H1 (cell line): ENCODE data around the gene ITSN1. TPM values are rescaled to one million over a fixed set of nuclear protein-coding genes. Genes with fewer than 3 reads are reported as not detected.

Experiments
- CTCF ChIA-PET: fragments of 300-600 bp; sonication (Branson Sonifier 250); formaldehyde crosslinking; loops from one replicate; lab custom pipeline; 2021; ENCODE audit not compliant: partially characterized antibody; lab: Charles Lee
- POLR2A ChIA-PET: fragments of 300-600 bp; sonication (Branson Sonifier 250); formaldehyde crosslinking; loops from one replicate; lab custom pipeline; 2021; ENCODE audit warnings: inconsistent platforms; ENCODE audit not compliant: partially characterized antibody; lab: Charles Lee
- DNase-seq, 2 experiments: peaks; one replicate each; pipeline versions ENCODE4 v3.0.0 to v3.0.0-alpha.2; 2010 to 2022; ENCODE audit warnings: low spot score in 2 of 2, low read depth in 1 of 2, mixed read lengths in 1 of 2
- FAIRE-seq: peaks from 2 replicates; lab custom pipeline; 2011; peaks lifted over from hg19 to GRCh38; lab: Jason Lieb, UNC
- H2AFZ ChIP-seq: 2 replicates; pipeline ENCODE4 v1.8.1; 2012; ENCODE audit warnings: low read length, inconsistent platforms
- H2AK5ac ChIP-seq: 2 replicates; pipeline ENCODE4 v1.6.1; 2013; ENCODE audit warnings: low read depth, low read length
- H2BK120ac ChIP-seq: replicated peaks from 2 replicates; pipeline ENCODE3; 2013; ENCODE audit warnings: low read depth, low read length, inconsistent platforms
- H2BK12ac ChIP-seq: 2 replicates; pipeline ENCODE4 v1.6.1; 2013; ENCODE audit warnings: low read depth, low read length
- H2BK15ac ChIP-seq: 2 replicates; pipeline ENCODE4 v1.6.1; 2013; ENCODE audit warnings: low read length
- H2BK20ac ChIP-seq: 2 replicates; pipeline ENCODE4 v1.6.1; 2013; ENCODE audit warnings: low read length
- H2BK5ac ChIP-seq: 2 replicates; pipeline ENCODE4 v1.6.1; 2013; ENCODE audit warnings: low read depth, low read length
- H3K14ac ChIP-seq: 2 replicates; pipeline ENCODE4 v1.6.1; 2013; ENCODE audit warnings: inconsistent platforms; ENCODE audit not compliant: insufficient read length
- H3K18ac ChIP-seq: 2 replicates; pipeline ENCODE4 v1.6.1; 2013; ENCODE audit warnings: low read length; ENCODE audit errors: extremely low read depth
- H3K23ac ChIP-seq: 2 replicates; pipeline ENCODE4 v1.6.1; 2013; ENCODE audit warnings: inconsistent platforms; ENCODE audit not compliant: insufficient read length
- H3K23me2 ChIP-seq: 2 replicates; pipeline ENCODE4 v1.6.1; 2013; ENCODE audit warnings: low read depth, low read length
- H3K27ac ChIP-seq: 2 replicates; pipeline ENCODE4 v1.6.1; 2011; ENCODE audit warnings: low read depth, low read length, inconsistent platforms
- H3K27me3 ChIP-seq, 4 experiments: replicated peaks in 1 of 4; 1 replicate in 1 of 4; 2 replicates in 3 of 4; pipeline versions ENCODE4 v1.6.1 to v1.8.1; 2011 to 2013; ENCODE audit warnings: low read length in 3 of 4, mild to moderate bottlenecking in 3 of 4, inconsistent platforms in 2 of 4, mixed read lengths in 2 of 4, moderate library complexity in 1 of 4; ENCODE audit not compliant: control insufficient read depth in 3 of 4, insufficient read depth in 3 of 4; ENCODE audit errors: extremely low read depth in 1 of 4
- H3K36me3 ChIP-seq, 4 experiments: 2 replicates each; pipeline versions ENCODE4 v1.6.1 to v1.8.1; 2011 to 2013; ENCODE audit warnings: mild to moderate bottlenecking in 4 of 4, low read length in 3 of 4, moderate library complexity in 2 of 4, control low read depth in 1 of 4, inconsistent platforms in 1 of 4; ENCODE audit not compliant: insufficient read depth in 4 of 4, control insufficient read depth in 2 of 4
- H3K4ac ChIP-seq: replicated peaks from 2 replicates; pipeline ENCODE3; 2013; ENCODE audit warnings: low read length, low read depth, mixed read lengths, inconsistent platforms; ENCODE audit not compliant: insufficient read length
- H3K4me1 ChIP-seq, 4 experiments: replicated peaks in 1 of 4; 1 replicate in 1 of 4; 2 replicates in 3 of 4; pipeline versions ENCODE4 v1.6.1 to v1.8.1; 2011 to 2013; ENCODE audit warnings: low read length in 3 of 4, inconsistent platforms in 2 of 4, mixed read lengths in 1 of 4; ENCODE audit not compliant: insufficient read depth in 4 of 4, control insufficient read depth in 3 of 4
- H3K4me2 ChIP-seq, 2 experiments: 2 replicates each; pipeline versions ENCODE4 v1.6.1 to v1.8.1; 2011 to 2013; ENCODE audit warnings: low read depth in 2 of 2, low read length in 2 of 2, control low read depth in 1 of 2, inconsistent platforms in 1 of 2, mild to moderate bottlenecking in 1 of 2; ENCODE audit not compliant: insufficient read depth in 1 of 2
- H3K4me3 ChIP-seq, 4 experiments: fragments of 200-600, 300-600 bp in 1 of 4; sonication (generic), shearing (Covaris generic), sonication (Bioruptor Twin) in 1 of 4; 2 replicates each; pipeline versions ENCODE4 v1.5.1 to v1.8.1; 2011 to 2016; ENCODE audit warnings: low read length in 4 of 4, low read depth in 3 of 4, control low read depth in 2 of 4, inconsistent platforms in 2 of 4, mild to moderate bottlenecking in 2 of 4, mixed read lengths in 1 of 4, moderate library complexity in 1 of 4; ENCODE audit not compliant: insufficient read depth in 2 of 4; ENCODE audit errors: extremely low read depth in 1 of 4
- H3K56ac ChIP-seq: replicated peaks from 2 replicates; pipeline ENCODE3; 2013; ENCODE audit warnings: low read depth, mild to moderate bottlenecking, mixed read lengths, low read length, inconsistent platforms; ENCODE audit not compliant: insufficient read length
- H3K79me1 ChIP-seq: 2 replicates; pipeline ENCODE4 v1.6.1; 2013; ENCODE audit warnings: low read depth, low read length, control low read depth
- H3K79me2 ChIP-seq, 2 experiments: 2 replicates each; pipeline versions ENCODE4 v1.6.1 to v1.8.1; 2012 to 2013; ENCODE audit warnings: low read length in 2 of 2, mild to moderate bottlenecking in 2 of 2, inconsistent platforms in 1 of 2; ENCODE audit not compliant: insufficient read depth in 2 of 2, control insufficient read depth in 1 of 2
- H3K9ac ChIP-seq, 4 experiments: replicated peaks in 1 of 4; 1 replicate in 1 of 4; 2 replicates in 3 of 4; pipeline versions ENCODE4 v1.6.1 to v1.8.1; 2011 to 2013; ENCODE audit warnings: low read depth in 3 of 4, low read length in 3 of 4, control low read depth in 2 of 4, mild to moderate bottlenecking in 2 of 4, moderate library complexity in 2 of 4, inconsistent platforms in 1 of 4; ENCODE audit errors: extremely low read depth in 1 of 4
- H3K9me3 ChIP-seq, 2 experiments: 2 replicates each; pipeline versions ENCODE4 v1.6.1 to v1.8.1; 2012 to 2013; ENCODE audit warnings: mild to moderate bottlenecking in 2 of 2, moderate library complexity in 2 of 2, control low read depth in 1 of 2, inconsistent platforms in 1 of 2, low read depth in 1 of 2, low read length in 1 of 2, mixed read lengths in 1 of 2; ENCODE audit not compliant: insufficient read depth in 2 of 2
- H4K20me1 ChIP-seq, 2 experiments: replicated peaks in 1 of 2; 2 replicates each; pipeline versions ENCODE3 to v1.8.1; 2011 to 2013; ENCODE audit warnings: inconsistent platforms in 2 of 2, low read length in 2 of 2, mild to moderate bottlenecking in 1 of 2; ENCODE audit not compliant: insufficient read depth in 2 of 2, control insufficient read depth in 1 of 2
- H4K5ac ChIP-seq: 2 replicates; pipeline ENCODE4 v1.6.1; 2013; ENCODE audit warnings: low read length, low read depth, mixed read lengths, inconsistent platforms; ENCODE audit not compliant: insufficient read length
- H4K8ac ChIP-seq: 2 replicates; pipeline ENCODE4 v1.8.0; 2013; ENCODE audit warnings: mild to moderate bottlenecking, moderate library complexity, low read length, inconsistent platforms; ENCODE audit not compliant: insufficient read depth; ENCODE audit errors: extremely low read depth
- H4K91ac ChIP-seq: replicated peaks from 2 replicates; pipeline ENCODE3; 2013; ENCODE audit warnings: low read length, mixed read lengths, inconsistent platforms; ENCODE audit not compliant: insufficient read length
- SIX5 ChIP-seq: IDR thresholded peaks from 2 replicates; pipeline ENCODE4 v1.6.1; 2011; ENCODE audit warnings: mild to moderate bottlenecking, low read depth, low read length
- WGBS, 2 experiments: shearing (Covaris generic) in 1 of 2; methylation state at CpG; one replicate each; pipeline versions ENCODE4 v1.1.6 to v1.1.7; 2013 to 2015; ENCODE audit warnings: low lambda C conversion rate in 2 of 2, mixed read lengths in 2 of 2, inconsistent platforms in 1 of 2, low coverage in 1 of 2, missing lambda C conversion rate in 1 of 2; ENCODE audit not compliant: insufficient replicate concordance in 2 of 2, insufficient coverage in 1 of 2, insufficient read length in 1 of 2; ENCODE audit errors: extremely low coverage in 1 of 2, missing lambda C conversion rate in 1 of 2; 5-methylcytosine and 5-hydroxymethylcytosine counted together
- polyA plus RNA-seq, 7 experiments: library from polyadenylated mRNA; depleted of rRNA in 3 of 7; stranded (reverse) in 5 of 7; unstranded in 2 of 7; fragments of >200 nt in 5 of 7; fragments of 200-250 nt in 2 of 7; gene quantifications; 1 replicate in 5 of 7; 2 replicates in 1 of 7; 4 replicates in 1 of 7; pipeline versions ENCODE4 v1.2.1 to v1.2.3, GENCODE V29; 2011 to 2013; ENCODE audit warnings: missing spikeins in 2 of 7, mixed read lengths in 2 of 7
- total RNA-seq: library from RNA; stranded (reverse); fragmentation: NEBNext Ultra II Directional; extraction: Animal tissue kit (Norgen Biotek cat#: 25700); gene quantifications from 2 replicates; pipeline ENCODE4 v1.2.1, GENCODE V29; 2021

Gene ITSN1
- total and polyA plus RNA-seq, 2 of the 8 experiments (the other 6 are each of a cell fraction or from before 2014, with no cell fraction given) = 60.8 to 78.1 TPM

DNA sequence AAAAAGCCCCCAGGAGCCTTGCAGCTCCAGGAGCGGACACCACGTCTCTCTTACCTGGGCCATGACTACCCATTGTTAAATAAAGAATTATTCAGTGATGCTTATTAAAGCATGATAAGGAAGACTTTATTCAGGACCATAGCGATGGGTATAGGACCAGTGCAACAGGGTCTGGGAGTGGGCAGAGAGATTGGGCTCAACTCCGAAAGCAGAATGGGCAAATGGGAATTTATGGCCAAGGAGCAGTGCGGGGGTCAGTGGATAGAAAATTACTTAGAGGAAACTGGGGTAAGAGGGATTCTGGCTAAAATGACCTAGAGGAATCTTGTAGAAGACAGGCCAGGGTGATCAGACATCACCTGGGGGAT is 273.9 kb downstream of the ITSN1 start:
- no peaks in the 10 kb centered on the region for H3K9me3 ChIP-seq
- H4K91ac ChIP-seq = no peak overlapping the region
- no peak overlapping the region for H3K23ac ChIP-seq
- WGBS, 2 experiments = 65% methylated on average over 5 of the region's 5 CpGs; no CpG with 5 or more reads in 1 of the 2 experiments
- no peaks in the 10 kb centered on the region for H3K27me3 ChIP-seq
- peak overlapping the region; percentile 62; the same call in 1 of the 2 replicates for H3K18ac ChIP-seq
- no peak overlapping the region for H2BK120ac ChIP-seq
- peaks cover 0 to 2% of the 10 kb centered on the region in 2 experiments for H4K20me1 ChIP-seq
- 0 out of 2 replicates have a peak overlapping the region, but pooled peaks have one; percentile 13 for H2BK20ac ChIP-seq
- H3K27ac ChIP-seq = no peak overlapping the region
- H3K23me2 ChIP-seq = peaks cover 2% of the 10 kb centered on the region; the same call in 1 of the 2 replicates
- ChIA-PET CTCF (interaction anchor here (1.1 to 1.3 kb wide), 2 partner anchors 14 to 39 kb away, joined by 3 read pairs; no protein-coding TSS in a partner anchor), POLR2A (interaction anchor here (0.6 to 1.7 kb wide), 2 partner anchors 16 to 26 kb away, joined by 3 to 5 read pairs; no protein-coding TSS in a partner anchor)
- H2BK12ac ChIP-seq = no peak overlapping the region
- TF ChIP-seq SIX5 = no peak
- H3K56ac ChIP-seq = no peak overlapping the region
- H3K4me2 ChIP-seq = peak overlapping the region; percentile 65
- H2BK5ac ChIP-seq = no peak overlapping the region
- no peak overlapping the region for H4K8ac ChIP-seq
- H3K14ac ChIP-seq = no peak overlapping the region
- no peak overlapping the region for H2BK15ac ChIP-seq
- H2AFZ ChIP-seq = peak overlapping the region; percentile 75
- H2AK5ac ChIP-seq = no peak overlapping the region
- peaks cover 0 to 4% (median 1%) of the 10 kb centered on the region in 4 experiments; a peak in 1 of 7 replicates for H3K4me1 ChIP-seq
- H3K9ac ChIP-seq = no peak overlapping the region; a peak in 1 of 7 replicates
- H3K79me1 ChIP-seq = no peaks in the 10 kb centered on the region; the same call in 1 of the 2 replicates
- H3K4ac ChIP-seq = peak overlapping the region; percentile 24
- peaks cover 4 to 31% of the 10 kb centered on the region in 2 experiments; a peak in 3 of 4 replicates for H3K79me2 ChIP-seq
- H3K4me3 ChIP-seq = peak overlapping the region; percentile 91 to 99 (median 96); a peak in 7 of 8 replicates
- peaks cover 2 to 24% (median 14%) of the 10 kb centered on the region in 4 experiments; a peak in 6 of 8 replicates for H3K36me3 ChIP-seq
- FAIRE-seq = no peak
- peak overlapping the region; percentile 2 for H4K5ac ChIP-seq
- no peak for DNase-seq
